ENCODE data around the gene MAP3K5.

- no peak for TF ChIP-seq CTCF (IDR thresholded peaks at IDR 0.05)
- TF ChIP-seq POLR2A (IDR thresholded peaks at IDR 0.05) = no peak
These were observed 22.5 kb downstream of the MAP3K5 start for GRCh38 chr6:136769759-136770158.
